Ishikawa (cell line): Measurements from ENCODE around the gene MORC2.

Experiments
- CEBPB ChIP-seq: IDR thresholded peaks from 2 replicates; pipeline ENCODE4 v1.6.1; 2012
- CREB1 ChIP-seq: IDR thresholded peaks from 2 replicates; pipeline ENCODE4 v1.6.1; 2012; ENCODE audit warnings: low read depth
- EGR1 ChIP-seq: IDR thresholded peaks from 2 replicates; pipeline ENCODE4 v1.6.1; 2012
- TCF12 ChIP-seq: IDR thresholded peaks from 2 replicates; pipeline ENCODE4 v1.6.1; 2012; ENCODE audit warnings: low read depth
- TEAD4 ChIP-seq: IDR thresholded peaks from 2 replicates; pipeline ENCODE4 v1.6.1; 2012
- YY1 ChIP-seq: IDR thresholded peaks from 2 replicates; pipeline ENCODE4 v1.6.1; 2012; ENCODE audit warnings: low read depth
- ZBTB7A ChIP-seq: IDR thresholded peaks from 2 replicates; pipeline ENCODE4 v1.6.1; 2012; ENCODE audit warnings: low read depth
- TF ChIP-seq, protein P1 (sequence below): IDR thresholded peaks from 2 replicates; pipeline ENCODE4 v1.6.1; 2012
- TF ChIP-seq, protein P2 (sequence below): IDR thresholded peaks from 2 replicates; pipeline ENCODE4 v1.6.1; 2012

DNA sequence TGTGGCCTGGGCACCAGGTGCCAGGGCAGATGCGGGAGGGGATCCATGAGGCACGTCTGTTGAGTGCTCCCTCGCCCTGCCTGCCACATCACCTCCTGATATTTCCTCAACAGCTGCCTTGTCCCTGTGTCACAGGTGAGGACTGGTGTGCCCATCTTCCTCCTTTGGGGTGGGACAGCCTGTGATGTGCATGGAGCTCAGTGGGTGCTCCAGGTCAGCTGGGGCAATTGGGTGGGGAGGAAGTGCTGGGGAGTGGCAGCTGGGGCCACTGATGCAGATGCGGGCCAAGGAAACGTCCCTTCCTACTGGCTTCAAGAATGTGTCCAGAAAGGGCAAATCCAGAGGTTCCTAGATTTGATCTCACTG lies 83.6 kb downstream of the MORC2 start:
- TF ChIP-seq, protein P1, sequence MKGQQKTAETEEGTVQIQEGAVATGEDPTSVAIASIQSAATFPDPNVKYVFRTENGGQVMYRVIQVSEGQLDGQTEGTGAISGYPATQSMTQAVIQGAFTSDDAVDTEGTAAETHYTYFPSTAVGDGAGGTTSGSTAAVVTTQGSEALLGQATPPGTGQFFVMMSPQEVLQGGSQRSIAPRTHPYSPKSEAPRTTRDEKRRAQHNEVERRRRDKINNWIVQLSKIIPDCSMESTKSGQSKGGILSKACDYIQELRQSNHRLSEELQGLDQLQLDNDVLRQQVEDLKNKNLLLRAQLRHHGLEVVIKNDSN, result no peak
- TF ChIP-seq ZBTB7A (no peak), CEBPB (no peak), TEAD4 (no peak), CREB1 (no peak), TCF12 (no peak), EGR1 (no peak), YY1 (no peak)
- TF ChIP-seq, protein P2, sequence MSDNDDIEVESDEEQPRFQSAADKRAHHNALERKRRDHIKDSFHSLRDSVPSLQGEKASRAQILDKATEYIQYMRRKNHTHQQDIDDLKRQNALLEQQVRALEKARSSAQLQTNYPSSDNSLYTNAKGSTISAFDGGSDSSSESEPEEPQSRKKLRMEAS, result no peak
